Measurements from ENCODE around the gene ID4. TPM values are rescaled to one million over a fixed set of nuclear protein-coding genes. Genes with fewer than 3 reads are reported as not detected.

ID4 gene
- total RNA-seq, 1 donor from 2014 or later, result 27.7 TPM

GRCh38 chr6:19865178-19865577 lies 28.0 kb downstream of the ID4 start:
- intact Hi-C loops (cut with DNase I), result no loop called here
- Histone ChIP-seq H3K36me3 (no peaks in the 10 kb centered on the region), H3K4me1 (no peaks in the 10 kb centered on the region), H3K4me3 (no peak overlapping the region), H3K27me3 (no peaks in the 10 kb centered on the region), H3K27ac (no peak overlapping the region), H3K9me3 (no peaks in the 10 kb centered on the region)
- DNase-seq (ENCODE audit: extremely low spot score in 2 of 2), result no peak
- TF ChIP-seq POLR2A (IDR thresholded peaks at IDR 0.05) (no peak), POLR2AphosphoS5 (IDR thresholded peaks at IDR 0.05; ENCODE audit: insufficient read depth in 1 of 2, low read depth in 1 of 2) (no peak)

DNA sequence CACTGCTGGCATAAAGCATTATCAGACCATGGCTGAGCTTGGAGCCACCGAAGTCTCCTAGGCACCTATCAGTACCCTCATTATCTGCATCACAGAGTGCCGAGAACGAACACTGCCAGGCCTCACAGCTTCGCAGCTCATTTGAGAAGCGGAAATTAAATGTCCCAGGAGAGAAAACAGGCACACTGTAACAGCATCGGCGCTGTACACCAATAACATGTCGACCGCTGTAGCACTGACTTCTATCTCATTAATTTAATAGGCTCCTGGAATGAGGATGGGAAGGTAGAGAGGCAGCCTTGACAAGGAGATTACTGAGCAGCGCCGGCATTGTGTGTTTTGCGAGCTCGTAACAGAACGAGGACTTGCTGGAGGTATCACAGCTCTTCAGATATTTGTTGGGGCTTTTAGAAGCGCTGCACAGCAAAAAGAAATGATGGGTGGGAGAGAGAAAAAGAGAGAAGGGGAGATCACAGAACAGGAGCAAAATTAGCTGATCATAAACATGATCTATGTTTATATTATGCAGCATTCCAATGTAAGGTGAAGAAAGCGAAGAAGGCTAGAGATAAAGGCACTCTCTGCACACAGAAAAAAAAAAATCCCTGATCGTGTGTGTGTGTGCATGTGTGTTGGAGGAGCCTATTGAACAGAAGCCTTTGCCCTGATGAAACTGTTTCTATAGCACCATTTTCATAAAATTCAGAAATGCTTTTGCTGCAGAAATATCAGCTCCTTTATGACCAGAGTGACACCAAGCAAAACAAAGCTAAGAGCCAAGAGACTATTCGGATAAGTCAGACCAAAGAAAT lies 29.2 kb downstream of the ID4 start:
- H3K27me3 ChIP-seq, result no peaks in the 10 kb centered on the region
- no peaks in the 10 kb centered on the region for H3K36me3 ChIP-seq
- intact Hi-C loops (cut with DNase I), result no loop called here

GRCh38 chr6:19866985-19867627 lies 29.9 kb downstream of the ID4 start:
- no peak overlapping the region for H3K27ac ChIP-seq

More for the DNA sequence above, 29.2 kb downstream of the ID4 start:
- H3K4me3 ChIP-seq, result no peak overlapping the region
- H3K9me3 ChIP-seq, result no peaks in the 10 kb centered on the region
- TF ChIP-seq POLR2A (IDR thresholded peaks at IDR 0.05) (no peak), POLR2AphosphoS5 (IDR thresholded peaks at IDR 0.05; ENCODE audit: insufficient read depth in 1 of 2, low read depth in 1 of 2) (no peak)
- TF ChIP-seq, protein P1, sequence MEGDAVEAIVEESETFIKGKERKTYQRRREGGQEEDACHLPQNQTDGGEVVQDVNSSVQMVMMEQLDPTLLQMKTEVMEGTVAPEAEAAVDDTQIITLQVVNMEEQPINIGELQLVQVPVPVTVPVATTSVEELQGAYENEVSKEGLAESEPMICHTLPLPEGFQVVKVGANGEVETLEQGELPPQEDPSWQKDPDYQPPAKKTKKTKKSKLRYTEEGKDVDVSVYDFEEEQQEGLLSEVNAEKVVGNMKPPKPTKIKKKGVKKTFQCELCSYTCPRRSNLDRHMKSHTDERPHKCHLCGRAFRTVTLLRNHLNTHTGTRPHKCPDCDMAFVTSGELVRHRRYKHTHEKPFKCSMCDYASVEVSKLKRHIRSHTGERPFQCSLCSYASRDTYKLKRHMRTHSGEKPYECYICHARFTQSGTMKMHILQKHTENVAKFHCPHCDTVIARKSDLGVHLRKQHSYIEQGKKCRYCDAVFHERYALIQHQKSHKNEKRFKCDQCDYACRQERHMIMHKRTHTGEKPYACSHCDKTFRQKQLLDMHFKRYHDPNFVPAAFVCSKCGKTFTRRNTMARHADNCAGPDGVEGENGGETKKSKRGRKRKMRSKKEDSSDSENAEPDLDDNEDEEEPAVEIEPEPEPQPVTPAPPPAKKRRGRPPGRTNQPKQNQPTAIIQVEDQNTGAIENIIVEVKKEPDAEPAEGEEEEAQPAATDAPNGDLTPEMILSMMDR (IDR thresholded peaks at IDR 0.05), result no peak
- no peak overlapping the region for H3K27ac ChIP-seq
- no peak for DNase-seq (ENCODE audit: extremely low spot score in 2 of 2)
- no peaks in the 10 kb centered on the region for H3K4me1 ChIP-seq

GRCh38 chr6:19869464-19869863 lies 32.3 kb downstream of the ID4 start:
- no peak overlapping the region for H3K27ac ChIP-seq
- intact Hi-C loops (cut with DNase I), result no loop called here
- TF ChIP-seq POLR2A (IDR thresholded peaks at IDR 0.05), result no peak
- TF ChIP-seq, protein P1 (IDR thresholded peaks at IDR 0.05), result no peak
- no peak for TF ChIP-seq POLR2AphosphoS5 (IDR thresholded peaks at IDR 0.05; ENCODE audit: insufficient read depth in 1 of 2, low read depth in 1 of 2)
- no peaks in the 10 kb centered on the region for H3K36me3 ChIP-seq
- H3K27me3 ChIP-seq, result no peaks in the 10 kb centered on the region
- DNase-seq (ENCODE audit: extremely low spot score in 2 of 2), result no peak
- no peaks in the 10 kb centered on the region for H3K4me1 ChIP-seq
- H3K4me3 ChIP-seq, result no peak overlapping the region
- H3K9me3 ChIP-seq, result no peaks in the 10 kb centered on the region

More at GRCh38 chr6:19866985-19867627, 29.9 kb downstream of the ID4 start:
- Histone ChIP-seq H3K4me1 (no peaks in the 10 kb centered on the region), H3K9me3 (no peaks in the 10 kb centered on the region), H3K36me3 (no peaks in the 10 kb centered on the region), H3K4me3 (no peak overlapping the region), H3K27me3 (no peaks in the 10 kb centered on the region)
- intact Hi-C loops (cut with DNase I), result no loop called here
- TF ChIP-seq POLR2AphosphoS5 (IDR thresholded peaks at IDR 0.05; ENCODE audit: insufficient read depth in 1 of 2, low read depth in 1 of 2), result peak in 1 of 2 donors; percentile 10
- TF ChIP-seq, protein P1 (IDR thresholded peaks at IDR 0.05), result no peak
- no peak for TF ChIP-seq POLR2A (IDR thresholded peaks at IDR 0.05)
- DNase-seq (ENCODE audit: extremely low spot score in 2 of 2), result no peak

DNA sequence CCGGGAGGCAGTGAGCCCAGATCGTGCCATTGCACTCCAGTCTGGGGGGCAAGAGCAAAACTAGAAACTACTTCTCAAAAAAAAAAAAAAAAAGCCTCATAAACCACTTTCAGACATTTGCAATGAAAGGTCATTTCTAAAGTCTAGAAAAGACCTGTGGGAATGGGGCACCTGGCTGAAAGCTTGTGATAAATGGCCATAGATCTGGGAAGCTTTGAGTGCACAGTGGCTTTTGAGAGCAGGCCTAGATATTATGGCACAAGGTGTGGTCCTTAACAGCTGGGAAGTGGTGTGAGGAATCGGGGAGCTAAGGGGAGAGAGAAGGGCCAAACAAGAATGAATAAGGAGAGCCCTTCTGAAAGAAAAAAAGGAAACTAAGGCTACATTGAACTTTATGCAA lies 33.2 kb downstream of the ID4 start:
- DNase-seq (ENCODE audit: extremely low spot score in 2 of 2), result no peak
- TF ChIP-seq POLR2AphosphoS5 (IDR thresholded peaks at IDR 0.05; ENCODE audit: insufficient read depth in 1 of 2, low read depth in 1 of 2) (no peak), POLR2A (IDR thresholded peaks at IDR 0.05) (no peak)
- TF ChIP-seq, protein P1 (IDR thresholded peaks at IDR 0.05), result no peak
- Histone ChIP-seq H3K27ac (no peak overlapping the region), H3K4me3 (no peak overlapping the region), H3K9me3 (no peaks in the 10 kb centered on the region), H3K36me3 (no peaks in the 10 kb centered on the region), H3K27me3 (no peaks in the 10 kb centered on the region), H3K4me1 (no peaks in the 10 kb centered on the region)
- intact Hi-C loops (cut with DNase I), result no loop called here

Measured in vagina (tissue), 2 donors.